Pons (tissue), 1 donor: Measurements from ENCODE around the gene TMEM181.
A peak's percentile ranks its signal among the peaks of the same experiment; 100 is the strongest.
"Not testable (repeated sequence)": the region's sequence is repeated elsewhere in the genome, so short reads cannot be mapped to it uniquely, and the experiment has no call there.

ENCODE experiments used
- DNase-seq: peaks from one replicate; pipeline ENCODE4 v3.0.0-alpha.2; 2016; ENCODE audit warnings: low spot score

The TMEM181 gene

DNA sequence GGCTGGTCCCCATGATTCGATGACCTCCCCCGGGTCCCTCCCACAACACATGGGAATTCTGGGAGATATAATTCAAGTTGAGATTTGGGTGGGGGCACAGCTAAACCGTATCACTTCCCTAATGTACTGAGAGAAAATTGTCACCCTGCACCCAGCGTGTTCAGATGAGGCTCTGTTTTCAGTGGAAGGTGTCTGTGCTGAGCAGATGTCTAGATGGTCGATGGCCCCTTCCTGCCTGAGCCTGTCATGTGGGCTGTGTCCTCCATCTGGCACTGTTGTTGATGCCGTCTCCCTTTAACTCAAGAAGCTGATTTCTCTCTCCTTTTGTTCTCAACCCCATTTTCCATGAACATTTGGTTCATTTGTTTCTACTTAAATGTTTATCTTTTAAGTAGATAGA is 37.0 kb downstream of the TMEM181 start:
- no peak for DNase-seq

DNA sequence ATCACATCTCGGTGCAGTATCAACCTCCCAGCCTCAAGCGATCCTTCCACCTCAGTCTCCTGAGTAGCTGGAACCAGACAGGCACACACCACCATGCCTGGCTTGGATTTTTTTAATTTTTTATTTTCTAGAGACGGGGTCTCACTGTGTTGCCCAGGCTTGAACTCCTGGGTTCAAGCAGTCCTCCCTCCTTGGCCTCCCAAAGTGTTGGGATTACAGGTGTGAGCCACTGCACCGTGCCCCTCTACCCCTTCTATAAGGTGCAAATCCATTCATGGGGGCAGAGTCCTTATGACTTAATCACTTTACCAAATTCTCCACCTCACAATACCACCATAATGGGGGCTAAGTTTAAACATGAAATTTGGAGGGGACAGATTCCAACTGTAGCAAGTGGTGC is 37.7 kb downstream of the TMEM181 start:
- no peak for DNase-seq

DNA sequence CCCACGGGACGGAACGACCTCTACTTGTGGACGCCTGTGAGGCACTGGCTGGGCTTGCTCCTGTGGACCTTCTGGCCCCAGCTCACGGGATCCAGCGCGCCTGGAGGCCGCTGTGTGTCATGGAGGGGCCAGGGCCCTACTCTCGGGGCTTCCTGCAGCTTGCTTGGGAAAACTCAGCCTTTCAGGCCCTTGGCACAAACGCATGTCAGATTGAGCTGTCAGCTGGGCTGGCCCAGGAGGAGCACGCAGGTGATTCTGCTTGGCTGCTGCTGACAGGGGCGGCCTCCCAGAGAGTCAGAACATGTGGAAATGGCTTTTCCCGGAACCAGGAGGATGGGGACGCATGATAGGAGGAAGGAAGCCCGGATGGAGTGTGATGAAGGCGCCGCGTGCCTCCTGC is 39.7 kb downstream of the TMEM181 start:
- DNase-seq = no peak

DNA sequence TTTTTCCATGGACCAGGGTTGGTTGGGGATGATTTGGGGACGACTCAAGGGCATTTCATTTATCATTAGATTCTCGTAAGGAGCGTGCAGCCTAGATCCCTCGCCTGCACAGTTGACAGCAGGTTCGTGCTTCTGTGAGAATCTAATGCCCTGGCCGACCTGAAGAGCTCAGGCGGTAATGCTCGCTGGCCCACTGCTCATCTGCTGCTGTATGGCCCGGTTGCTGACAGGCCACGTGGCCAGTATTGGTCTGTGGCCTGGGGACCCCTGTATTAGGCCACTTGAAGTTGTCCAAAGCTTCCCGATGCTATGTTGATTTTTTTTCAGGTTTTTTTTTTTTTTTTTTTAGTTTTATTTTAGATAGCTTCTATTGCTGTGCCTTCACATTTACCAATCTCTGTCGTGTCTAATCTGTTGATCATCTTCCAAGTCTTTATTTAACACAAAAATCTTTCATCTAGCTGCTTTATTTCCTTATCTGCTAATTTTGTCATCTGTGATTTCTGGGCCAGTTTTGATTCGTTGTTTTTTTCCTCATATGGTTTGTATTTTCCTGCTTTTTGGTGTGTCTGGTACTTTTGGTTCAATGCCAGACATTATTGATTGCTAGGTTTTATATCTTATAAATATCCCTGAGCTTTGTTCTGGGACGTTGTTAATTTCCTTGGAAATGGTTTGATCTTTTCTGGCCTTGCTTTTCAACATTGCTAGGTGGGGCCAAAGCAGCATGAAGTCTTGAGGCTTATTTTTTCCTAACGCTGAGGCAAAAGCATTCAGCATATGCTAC is 43.6 kb downstream of the TMEM181 start:
- no peak for DNase-seq

DNA sequence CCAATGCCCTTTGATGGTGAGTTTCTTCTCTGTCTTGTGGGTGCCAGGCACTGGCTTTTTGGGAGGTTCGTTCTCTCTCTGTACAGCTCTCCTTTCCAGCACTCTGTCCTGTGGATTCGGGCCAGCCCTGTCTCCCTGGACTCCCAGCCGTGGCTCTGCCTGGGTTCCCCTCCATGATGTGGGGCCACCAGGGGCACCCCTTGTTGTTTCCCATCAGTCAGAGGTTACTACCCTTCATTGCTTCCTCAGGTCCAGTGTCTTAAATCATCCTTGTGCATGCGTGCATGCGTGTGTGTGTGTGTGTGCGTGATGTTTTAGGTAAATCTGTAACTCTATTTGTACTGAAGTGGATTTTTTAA is 44.1 kb downstream of the TMEM181 start:
- DNase-seq = no peak

DNA sequence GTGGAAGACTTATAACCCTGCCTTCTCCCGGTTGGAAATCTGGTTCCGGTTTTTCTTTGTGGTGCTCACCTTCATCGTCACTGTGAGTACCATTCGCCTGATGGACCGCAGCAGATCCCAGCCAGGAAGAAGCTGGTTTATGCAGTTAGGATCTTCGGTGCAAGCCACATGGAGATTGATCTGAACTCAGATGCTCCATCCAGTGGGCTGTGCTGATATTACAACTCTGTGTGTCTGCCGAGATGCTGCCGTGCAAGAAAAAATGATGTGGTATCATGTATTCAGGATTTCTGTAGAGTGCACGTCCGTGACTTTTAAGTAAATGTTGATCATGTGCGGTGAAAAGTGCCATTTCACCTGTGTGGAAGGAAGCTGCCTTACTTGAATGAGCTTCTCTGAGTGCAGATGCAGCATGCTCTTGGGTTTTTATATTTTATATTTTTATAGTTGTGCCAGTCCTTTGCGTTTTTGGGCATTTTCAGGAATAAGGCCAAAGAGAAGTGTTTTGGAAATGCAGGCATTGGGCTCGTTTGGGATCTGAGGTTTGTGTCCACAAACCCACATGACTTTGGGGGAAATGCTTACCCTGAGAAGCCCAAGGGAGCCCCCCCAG is 45.5 kb downstream of the TMEM181 start:
- peak; percentile 81 for DNase-seq

DNA sequence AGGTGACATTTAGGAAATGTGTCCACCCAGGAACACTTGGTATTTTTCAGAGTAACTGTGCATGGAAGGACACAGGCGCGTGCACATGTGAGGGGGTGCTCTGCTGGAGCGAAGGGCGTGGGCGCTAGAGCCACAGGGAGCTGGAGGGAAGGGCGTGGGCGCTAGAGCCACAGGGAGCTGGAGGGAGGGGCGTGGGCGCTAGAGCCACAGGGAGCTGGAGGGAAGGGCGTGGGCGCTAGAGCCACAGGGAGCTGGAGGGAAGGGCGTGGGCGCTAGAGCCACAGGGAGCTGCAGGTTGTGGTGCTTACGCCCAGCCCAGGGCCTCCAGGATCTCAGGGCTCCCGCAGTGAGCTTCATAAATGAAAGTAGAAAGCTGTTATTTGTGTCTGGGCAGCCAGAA is 46.1 kb downstream of the TMEM181 start:
- not testable (repeated sequence) for DNase-seq

DNA sequence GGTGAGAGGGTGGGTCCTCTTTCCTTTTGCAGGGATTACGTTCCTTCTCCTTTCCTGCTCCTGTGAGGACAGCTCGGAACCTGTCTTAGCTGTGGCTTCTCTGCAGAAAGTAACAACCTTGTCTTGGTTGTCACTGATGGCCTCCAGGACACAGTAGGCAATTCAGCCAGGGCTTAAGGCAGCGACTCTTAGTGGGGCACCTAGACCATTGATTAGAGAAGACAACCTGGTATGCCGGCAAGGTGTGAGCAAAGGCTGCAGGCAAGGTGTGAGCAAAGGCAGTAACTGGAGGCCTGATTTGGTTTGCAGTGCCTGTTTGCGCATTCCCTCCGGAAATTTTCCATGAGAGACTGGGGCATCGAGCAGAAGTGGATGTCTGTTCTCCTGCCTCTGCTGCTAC is 47.0 kb downstream of the TMEM181 start:
- DNase-seq = no peak

DNA sequence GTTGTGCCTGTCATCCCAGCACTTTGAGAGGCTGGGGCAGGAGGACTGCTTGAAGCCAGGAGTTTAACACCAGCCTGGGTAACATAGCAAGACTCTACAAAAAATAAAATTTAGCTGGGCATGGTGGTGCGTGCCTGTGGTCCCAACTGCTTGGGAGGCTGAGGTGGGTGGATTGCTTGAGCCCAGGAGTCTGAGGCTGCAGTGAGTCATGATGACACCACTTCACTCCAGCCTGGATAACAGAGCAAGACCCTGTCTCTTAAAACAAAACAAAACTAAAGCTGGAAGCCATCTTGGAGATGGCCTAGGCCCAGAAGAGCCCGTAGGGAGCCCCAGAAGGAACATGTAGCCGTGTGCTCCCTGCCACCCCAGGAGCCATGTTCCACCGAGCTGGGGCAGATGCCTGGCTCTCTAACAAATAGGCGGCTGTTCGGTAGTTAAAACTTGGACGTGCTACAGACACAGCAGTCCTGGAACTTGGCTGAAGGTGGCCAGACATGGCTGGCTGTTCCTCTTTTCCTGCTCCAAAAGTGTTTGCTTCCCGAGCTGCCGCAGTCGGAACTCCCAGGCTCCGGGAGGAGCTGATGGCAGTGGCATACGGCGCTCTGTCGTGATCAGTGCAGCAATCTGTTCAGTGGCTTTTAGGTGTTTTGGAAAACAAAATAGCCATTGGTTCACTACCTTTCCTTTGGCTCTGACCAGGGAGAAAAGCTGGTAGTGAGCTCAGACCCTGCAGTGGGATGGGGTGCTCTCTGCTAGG is 47.7 kb downstream of the TMEM181 start:
- DNase-seq = peak; percentile 4

DNA sequence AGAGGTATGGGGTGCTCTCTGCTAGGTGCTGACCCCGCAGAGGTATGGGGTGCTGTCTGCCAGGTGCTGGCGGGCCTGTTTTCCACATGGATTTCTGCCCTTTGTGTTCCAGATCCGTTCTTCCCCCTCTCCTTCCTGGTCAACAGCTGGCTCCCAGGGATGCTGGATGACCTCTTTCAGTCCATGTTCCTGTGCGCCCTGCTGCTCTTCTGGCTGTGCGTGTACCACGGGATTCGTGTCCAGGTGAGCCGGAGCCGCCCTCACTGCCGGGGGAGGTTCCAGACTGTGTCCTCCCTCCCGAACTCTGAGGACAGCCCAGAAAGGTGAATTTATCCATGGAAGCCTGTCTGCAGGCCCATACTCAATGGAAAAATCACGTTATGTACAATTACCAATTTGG is 48.3 kb downstream of the TMEM181 start:
- no peak for DNase-seq

DNA sequence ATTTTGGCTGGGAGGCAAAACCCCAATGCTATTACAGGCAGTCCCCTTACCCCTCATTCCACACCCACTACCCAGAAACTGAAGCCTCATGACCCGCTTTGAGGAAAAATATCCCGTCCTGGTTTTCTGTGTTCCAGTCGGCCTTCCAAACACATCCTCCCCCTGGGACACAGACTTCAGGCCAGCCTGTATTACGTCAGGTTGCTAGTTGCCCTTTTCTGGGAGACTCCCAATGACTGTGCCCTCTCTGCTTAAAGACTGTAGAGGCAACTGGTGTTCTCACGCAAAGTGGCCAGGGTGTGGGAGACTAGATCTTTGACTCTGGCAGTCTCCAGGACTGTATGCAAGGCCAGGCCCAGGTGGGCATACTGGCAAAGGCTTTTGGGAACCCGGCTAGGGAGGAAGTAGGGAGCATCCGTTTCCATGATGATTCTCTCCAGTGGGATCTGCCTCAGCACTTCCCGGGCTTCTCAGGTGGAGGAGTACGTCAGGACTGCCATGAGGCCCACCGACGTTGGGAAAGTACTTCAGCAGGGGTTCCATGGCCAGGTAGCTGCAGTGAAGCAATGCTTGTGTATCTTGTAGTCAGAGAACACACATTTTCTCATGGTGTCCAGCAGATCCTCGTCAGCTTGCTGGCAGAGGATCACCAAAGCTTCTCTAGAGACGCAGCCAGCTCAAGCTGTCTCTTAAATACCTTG is 49.7 kb downstream of the TMEM181 start:
- no peak for DNase-seq

DNA sequence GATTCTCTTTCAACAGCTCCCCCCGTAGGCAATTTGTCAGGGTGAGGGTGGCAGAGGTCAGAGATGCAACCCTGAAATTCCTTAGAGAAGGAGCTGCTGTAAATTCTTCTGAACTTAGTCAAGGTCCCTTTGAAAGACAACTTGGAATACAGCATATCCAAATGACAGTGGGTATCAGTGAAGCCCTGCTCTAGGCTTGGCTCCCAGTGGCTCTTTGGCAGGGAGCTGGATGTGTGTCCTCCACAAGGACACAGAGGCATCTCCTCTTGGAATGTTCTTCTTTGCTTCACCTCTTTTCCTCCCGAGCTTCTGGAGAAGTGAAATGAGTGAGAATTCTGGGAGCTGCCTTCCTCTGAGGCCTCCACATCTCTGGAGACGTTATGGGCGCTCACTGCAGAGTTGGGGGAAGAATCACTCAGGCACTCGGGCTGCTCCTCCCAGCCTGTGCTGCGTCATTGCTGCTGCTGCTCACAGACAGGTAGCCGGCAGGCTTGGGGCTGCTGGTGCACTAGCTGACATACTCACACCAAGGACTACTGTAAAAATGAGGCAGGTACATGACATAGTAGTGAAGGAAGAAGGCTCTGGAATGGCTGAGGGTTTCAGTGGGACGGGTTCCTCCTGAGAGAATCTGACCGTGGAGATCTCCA is 50.6 kb downstream of the TMEM181 start:
- no peak for DNase-seq

DNA sequence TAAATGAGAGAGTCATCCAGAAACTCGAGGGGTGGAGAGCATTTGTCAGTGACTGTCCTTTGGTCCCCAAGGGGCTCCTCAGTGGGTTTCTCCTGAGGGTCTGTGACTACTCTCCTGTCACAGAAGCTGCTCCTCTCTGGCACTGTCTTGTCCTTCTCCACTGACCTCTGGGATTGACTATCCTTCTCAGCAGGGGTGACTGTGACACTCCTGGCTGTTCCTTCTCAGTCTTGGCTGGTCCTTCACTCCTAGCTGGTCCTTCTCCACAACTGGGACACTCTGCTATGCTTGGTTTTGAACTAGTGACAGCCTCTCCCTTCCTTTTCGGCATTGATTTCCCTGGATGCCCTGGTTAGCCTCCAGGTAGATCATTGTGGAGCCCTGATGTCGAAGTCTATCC is 51.1 kb downstream of the TMEM181 start:
- no peak for DNase-seq

DNA sequence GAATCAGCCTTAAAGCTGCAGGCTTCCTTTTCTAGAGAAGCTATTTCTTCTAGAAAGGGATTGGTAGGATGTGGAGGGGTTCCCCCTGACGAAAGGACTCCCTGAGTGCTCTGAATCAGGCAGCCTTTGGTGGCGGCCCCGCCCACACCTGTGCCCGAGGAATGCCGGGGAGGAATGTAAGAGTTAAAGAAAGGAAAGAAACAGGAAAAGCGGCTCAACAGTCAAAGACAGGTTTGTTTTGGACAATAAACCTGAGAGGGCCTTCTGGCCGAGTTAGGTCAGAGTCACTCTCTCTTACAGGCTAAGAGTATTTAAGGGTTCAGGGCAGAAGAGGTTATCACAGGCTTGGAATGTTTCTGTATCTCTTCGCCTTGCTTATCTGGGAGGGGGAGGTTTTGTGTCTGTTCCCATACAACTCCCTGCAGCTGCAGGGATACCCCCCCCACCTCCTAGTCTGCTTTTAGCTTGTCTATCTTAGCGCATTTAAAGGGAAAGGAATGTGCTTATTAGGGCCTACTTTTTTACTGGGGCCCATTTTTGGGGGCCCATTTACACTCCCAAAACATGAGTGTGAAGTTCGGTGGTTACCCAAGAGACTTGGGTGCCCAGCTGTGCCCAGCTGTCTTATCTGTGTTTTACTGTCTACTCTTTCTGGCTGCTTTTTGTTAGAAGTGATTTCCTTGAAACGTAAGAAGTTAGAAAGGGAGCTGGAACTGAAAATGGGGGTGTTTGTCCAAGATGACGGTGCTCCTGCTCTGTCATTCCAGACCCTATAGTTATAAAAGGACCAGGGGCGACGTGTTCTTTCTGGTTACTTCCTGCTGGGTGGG is 51.9 kb downstream of the TMEM181 start:
- no peak for DNase-seq

DNA sequence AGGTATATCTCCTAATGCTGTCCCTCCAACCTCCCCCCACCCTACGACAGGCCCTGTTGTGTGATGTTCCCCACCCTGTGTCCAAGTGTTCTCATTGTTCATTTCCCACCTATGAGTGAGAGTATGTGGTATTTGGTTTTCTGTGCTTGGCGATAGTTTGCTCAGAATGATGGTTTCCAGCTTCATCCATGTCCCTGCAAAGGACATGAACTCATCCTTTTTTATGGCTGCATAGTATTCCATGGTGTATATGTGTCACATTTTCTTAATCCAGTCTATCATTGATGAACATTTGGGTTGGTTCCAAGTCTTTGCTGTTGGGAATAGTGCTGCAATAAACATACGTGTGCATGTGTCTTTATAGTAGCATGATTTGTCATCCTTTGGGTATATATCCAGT is 54.7 kb downstream of the TMEM181 start:
- not testable (repeated sequence) for DNase-seq

DNA sequence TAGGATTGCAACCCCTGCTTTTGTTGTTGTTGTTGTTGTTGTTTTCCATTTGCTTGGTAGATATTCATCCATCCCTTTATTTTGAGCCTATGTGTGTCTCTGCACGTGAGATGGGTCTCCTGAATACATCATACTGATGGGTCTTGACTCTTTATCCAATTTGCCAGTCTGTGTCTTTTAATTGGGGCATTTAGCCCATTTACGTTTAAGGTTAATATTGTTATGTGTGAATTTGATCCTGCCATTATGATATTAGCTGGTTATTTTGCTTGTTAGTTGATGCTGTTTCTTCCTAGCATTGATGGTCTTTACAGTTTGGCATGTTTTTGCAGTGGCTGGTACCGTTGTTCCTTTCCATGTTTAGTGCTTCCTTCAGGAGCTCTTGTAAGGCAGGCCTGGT is 58.4 kb downstream of the TMEM181 start:
- DNase-seq = not testable (repeated sequence)

DNA sequence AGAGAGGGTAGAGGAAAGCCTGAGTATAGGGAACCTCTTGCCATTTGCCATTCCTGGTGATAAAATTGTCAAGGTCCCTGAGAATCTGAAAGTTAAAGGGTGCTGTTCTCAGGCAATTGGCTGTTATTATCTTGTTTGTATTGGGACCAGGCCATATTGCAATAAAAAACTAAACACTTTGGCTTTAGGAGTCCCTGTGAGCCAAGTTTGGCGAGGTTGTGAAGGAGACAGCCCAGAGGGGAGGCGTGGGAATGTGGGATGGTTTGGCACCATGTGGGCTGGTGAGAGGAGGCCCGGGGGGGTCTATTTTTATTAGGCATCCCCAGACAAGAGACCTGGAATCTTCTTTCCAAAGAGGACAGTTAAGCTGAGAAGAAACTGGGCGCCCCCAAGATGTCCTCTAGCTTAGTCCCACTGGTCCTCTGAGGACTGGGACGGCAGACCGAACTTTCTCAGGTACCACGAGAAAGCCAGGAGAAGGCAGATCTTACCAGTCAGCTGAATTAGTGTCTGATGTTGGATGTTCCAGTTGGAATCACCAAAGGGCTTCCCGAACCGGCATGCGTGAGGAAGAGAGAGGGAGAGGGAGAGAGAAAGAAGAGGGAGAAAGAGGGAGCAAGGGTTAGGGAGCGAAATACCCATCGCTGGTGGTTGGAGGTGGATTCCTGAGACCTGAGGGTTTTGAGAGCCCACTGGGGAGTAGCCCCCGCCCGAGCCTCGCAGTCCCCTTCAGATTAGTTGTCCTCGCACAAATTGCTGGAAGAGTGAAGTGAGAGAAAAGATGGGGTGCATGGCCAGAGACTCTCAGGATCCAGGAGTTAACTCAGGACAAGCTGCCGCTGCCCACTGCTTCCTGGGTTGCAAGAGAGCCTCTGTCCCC is 60.3 kb downstream of the TMEM181 start:
- no peak for DNase-seq

DNA sequence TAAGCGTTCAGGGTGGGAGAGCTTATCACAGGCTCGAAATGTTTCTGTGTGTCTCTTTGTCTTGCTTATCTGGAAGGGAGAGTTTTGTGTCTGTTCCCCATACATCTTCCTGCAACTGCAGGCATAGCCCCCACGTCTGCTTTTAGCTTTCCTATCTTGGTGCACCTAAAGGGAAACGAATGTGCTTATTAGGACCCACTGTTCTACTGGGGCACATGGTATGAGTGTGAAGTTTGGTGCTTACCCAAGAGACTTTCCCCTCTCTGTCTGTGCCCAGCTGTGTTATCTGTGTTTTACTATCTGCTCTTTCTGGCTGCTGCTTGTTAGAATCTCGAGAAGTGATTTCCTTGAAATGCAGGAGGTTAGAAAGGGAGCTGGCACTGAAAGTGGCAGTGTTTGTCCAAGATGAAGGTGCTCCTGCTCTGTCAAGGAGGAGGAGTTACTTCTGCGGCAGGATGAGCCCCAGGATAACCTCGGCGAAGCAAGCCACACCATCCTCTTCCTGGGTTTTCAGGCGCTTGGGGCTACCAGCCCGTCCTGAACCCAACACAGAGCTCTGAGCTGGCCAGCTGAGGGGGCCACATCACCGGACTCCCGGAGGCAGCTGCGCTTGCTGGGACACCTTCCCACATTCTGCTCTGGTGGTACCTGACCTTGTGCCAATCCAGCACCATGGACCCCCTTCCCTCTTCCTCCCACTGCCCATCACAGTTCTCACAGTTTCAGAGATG is 61.2 kb downstream of the TMEM181 start:
- no peak for DNase-seq
